ENCODE results near the gene ITGAL.

GRCh38 chr16:30491229-30491628 is 18.7 kb downstream of the ITGAL start:
- TF ChIP-seq CTCF (conservative IDR thresholded peaks at IDR 0.05; ENCODE audit: low read length) (no peak), EZH2phosphoT487 (IDR thresholded peaks at IDR 0.05; ENCODE audit: borderline replicate concordance, low read depth, low read length) (no peak)

Measured in OCI-LY7 (cell line).